ENCODE measurements around the gene GNL3L.
"Not testable (repeated sequence)": the region's sequence is repeated elsewhere in the genome, so short reads cannot be mapped to it uniquely, and the experiment has no call there.

Gene GNL3L

DNA sequence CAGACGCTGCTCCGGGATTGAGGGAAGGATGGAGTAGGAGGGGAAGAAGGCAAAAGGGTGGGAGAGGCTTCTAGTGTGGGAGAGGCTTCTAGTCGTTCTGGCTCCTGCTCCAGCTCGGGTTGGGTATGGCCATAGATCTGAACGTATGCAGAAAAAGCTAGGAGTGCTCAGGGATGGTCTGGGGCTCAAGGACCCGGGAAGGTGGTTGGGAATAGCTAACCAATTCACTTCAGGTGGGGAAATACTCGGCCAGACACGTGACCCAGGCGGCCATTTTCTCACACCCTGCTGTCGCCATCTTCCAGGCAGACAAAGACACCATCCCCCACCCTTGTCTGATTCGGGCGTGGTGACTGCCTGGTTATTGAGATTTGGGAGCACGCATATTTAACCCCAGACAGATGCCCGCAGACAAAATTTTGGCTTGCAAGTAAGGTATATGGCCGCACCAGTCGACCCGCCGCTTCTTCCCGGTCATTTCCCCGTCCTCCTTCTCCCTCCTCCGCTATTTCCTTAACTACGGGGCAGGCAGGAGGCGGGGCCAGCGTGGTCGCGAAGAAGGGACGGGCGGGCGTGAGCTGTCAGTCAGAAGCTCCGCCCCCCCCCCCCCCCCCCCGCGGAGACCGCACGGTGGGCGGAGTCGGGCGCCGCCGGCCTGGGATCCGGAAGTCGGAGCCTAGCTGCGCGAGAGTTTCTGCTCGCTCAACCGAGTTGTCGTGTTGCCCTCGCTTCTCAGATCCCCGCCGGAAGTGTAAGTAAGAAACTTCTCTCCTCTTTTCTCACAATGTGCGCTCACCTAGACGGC is at the start of gene GNL3L:
GNL3L (plus strand) TSS at position 668 of the 805 bp plus-strand sequence. CDS start 2,348 bp downstream, outside the sequence.
- H3K4me3 ChIP-seq (ENCODE audit: low read depth, low read length), result peak within 1 kb of the TSS; percentile 67
- peak; percentile 94 for DNase-seq (ENCODE audit: low read depth)
- TF ChIP-seq, protein P1, sequence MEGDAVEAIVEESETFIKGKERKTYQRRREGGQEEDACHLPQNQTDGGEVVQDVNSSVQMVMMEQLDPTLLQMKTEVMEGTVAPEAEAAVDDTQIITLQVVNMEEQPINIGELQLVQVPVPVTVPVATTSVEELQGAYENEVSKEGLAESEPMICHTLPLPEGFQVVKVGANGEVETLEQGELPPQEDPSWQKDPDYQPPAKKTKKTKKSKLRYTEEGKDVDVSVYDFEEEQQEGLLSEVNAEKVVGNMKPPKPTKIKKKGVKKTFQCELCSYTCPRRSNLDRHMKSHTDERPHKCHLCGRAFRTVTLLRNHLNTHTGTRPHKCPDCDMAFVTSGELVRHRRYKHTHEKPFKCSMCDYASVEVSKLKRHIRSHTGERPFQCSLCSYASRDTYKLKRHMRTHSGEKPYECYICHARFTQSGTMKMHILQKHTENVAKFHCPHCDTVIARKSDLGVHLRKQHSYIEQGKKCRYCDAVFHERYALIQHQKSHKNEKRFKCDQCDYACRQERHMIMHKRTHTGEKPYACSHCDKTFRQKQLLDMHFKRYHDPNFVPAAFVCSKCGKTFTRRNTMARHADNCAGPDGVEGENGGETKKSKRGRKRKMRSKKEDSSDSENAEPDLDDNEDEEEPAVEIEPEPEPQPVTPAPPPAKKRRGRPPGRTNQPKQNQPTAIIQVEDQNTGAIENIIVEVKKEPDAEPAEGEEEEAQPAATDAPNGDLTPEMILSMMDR (IDR thresholded peaks at IDR 0.05; ENCODE audit: insufficient read depth, low read depth, low read length, missing control alignments), result no peak

DNA sequence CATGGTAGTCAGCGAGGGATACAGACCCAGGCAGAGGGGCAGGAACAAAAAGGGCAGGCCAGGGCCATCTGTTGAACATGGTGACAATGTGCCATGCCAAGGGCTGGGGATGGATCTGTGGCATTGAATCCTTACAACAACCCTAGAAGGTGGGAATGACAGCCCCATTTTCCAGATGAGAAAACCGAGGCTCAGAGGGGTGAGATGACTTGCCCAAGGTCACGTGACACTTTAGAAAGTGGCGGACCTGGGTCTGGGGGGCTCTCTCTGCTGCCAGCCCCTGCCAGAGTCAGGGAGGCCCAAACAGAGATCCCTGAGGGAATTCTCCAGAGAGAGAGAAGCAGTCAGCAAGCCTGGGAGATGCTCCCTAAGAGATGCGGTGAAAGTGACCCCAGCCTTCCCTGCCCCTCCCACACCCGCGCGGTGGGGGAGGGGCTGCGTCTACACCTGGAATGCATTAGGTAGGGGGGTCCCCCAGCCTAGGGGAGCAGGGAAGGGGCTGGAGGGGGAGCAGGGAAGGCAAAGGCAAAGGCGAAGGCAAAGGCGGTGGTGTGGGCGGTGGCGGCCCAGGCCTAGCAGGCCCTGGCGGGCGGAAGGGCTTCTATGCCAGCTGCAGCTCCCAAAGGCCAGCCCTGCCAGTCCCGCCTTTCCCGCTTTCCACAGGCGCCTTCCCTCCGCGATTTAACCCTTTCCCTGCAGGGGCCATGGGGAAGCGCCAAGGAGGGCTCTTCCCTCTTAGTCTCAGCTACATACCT is 47.0 kb upstream of the GNL3L start:
- TF ChIP-seq, protein P1 (IDR thresholded peaks at IDR 0.05; ENCODE audit: insufficient read depth, low read depth, low read length, missing control alignments), result no peak
- no peak overlapping the region for H3K4me3 ChIP-seq (ENCODE audit: low read depth, low read length)
- DNase-seq (ENCODE audit: low read depth), result no peak

GRCh38 chrX:54483946-54484345 is 46.1 kb upstream of the GNL3L start:
- TF ChIP-seq, protein P1 (IDR thresholded peaks at IDR 0.05; ENCODE audit: insufficient read depth, low read depth, low read length, missing control alignments), result no peak
- no peak overlapping the region for H3K4me3 ChIP-seq (ENCODE audit: low read depth, low read length)
- DNase-seq (ENCODE audit: low read depth), result no peak

- DNase-seq (ENCODE audit: low read depth), result no peak
- H3K4me3 ChIP-seq (ENCODE audit: low read depth, low read length), result no peak overlapping the region
- TF ChIP-seq, protein P1 (IDR thresholded peaks at IDR 0.05; ENCODE audit: insufficient read depth, low read depth, low read length, missing control alignments), result no peak
Observed at GRCh38 chrX:54484666-54485065, 45.4 kb upstream of the GNL3L start.

GRCh38 chrX:54489819-54490218 is 40.2 kb upstream of the GNL3L start:
- H3K4me3 ChIP-seq (ENCODE audit: low read depth, low read length); DNase-seq (ENCODE audit: low read depth): not testable (repeated sequence)

- no peak overlapping the region for H3K4me3 ChIP-seq (ENCODE audit: low read depth, low read length)
- TF ChIP-seq, protein P1 (IDR thresholded peaks at IDR 0.05; ENCODE audit: insufficient read depth, low read depth, low read length, missing control alignments), result no peak
- DNase-seq (ENCODE audit: low read depth), result no peak
Observed at GRCh38 chrX:54492340-54492739, 37.7 kb upstream of the GNL3L start.

DNA sequence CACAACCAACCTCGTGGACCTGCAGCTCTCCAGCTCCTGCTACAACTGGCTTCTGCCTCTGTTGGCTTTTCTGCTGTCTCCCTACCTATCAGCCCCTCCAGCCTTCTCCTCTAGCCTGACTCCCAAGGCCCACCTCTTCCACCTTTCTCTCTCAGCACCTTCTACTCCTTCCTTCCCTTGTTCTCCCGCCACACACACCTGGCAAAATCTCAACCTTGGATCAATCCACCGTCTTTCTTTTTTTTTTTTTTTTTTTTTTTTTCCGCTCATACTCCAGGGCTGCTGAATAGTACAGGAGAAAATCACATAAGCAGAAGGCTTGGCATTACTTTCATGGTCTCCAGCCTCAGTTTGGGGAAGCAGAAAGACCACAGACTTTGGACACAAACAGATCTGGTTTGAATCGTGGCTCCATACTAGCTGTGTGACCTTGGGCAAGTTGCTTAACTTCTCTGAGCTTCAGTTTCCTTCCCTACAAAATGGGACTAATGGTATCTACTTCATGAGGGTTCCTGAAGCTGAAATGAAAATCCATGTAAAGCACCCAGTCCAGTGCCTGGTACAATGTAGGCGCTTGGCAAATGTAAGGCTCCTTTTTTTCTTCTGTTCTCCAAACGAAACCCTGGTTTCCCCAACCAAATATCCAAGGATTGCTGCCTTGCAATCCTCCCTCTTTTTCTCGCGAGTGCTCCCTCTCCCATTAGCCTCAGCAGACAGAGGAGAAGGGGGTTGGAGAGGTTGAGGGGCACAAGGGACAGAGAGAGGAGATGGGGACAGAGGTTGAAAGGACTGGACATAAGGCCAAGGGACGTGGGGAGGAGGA is 35.6 kb upstream of the GNL3L start:
- no peak for DNase-seq (ENCODE audit: low read depth)
- TF ChIP-seq, protein P1 (IDR thresholded peaks at IDR 0.05; ENCODE audit: insufficient read depth, low read depth, low read length, missing control alignments), result no peak
- H3K4me3 ChIP-seq (ENCODE audit: low read depth, low read length), result no peak overlapping the region

Data from GM12865 (cell line).